Measurements from ENCODE around the gene MOCOS. TPM values are rescaled to one million over a fixed set of nuclear protein-coding genes. Genes with fewer than 3 reads are reported as not detected.
A peak's percentile ranks its signal among the peaks of the same experiment; 100 is the strongest.

The MOCOS gene
- total and polyA plus RNA-seq, 2 of the 8 experiments (the other 6 are each of a cell fraction or from before 2014, with no cell fraction given): 4.7 to 5.8 TPM

DNA sequence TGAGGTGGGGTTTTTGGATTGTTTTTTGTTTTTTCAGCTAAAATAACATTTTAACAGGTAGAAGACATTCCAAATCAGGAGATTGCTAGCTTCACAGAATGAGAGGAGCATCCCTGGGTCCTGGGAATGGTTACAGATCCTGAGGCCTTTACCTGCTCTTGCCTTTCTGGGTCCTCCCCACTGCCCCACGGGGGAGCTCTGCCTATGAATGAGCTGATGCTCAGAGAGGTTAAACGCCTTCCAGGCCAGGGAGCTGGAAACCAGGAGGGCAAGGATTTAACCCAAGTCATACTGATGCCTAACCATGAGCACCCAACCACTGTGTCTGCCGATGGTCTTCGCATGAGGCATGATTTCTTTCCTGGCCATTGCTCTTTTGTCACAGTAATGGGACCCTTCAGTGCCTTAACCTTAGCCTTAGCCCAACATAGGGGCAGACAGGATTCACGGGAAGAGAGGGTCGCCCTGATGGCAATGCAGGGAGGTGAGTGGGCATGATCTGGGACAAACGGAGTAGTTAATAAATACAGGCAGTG lies 16.1 kb downstream of the MOCOS start:
- Histone ChIP-seq H3K27ac (ENCODE audit: low read depth, low read length) (no peak overlapping the region), H3K18ac (ENCODE audit: extremely low read depth, low read length) (no peak overlapping the region), H3K4me2 (ENCODE audit: insufficient read depth in 1 of 2, low read depth in 2 of 2, low read length in 2 of 2) (no peak overlapping the region), H3K79me2 (ENCODE audit: control insufficient read depth in 1 of 2, insufficient read depth in 2 of 2, low read length in 2 of 2) (no peaks in the 10 kb centered on the region), H3K23ac (ENCODE audit: insufficient read length) (no peak overlapping the region), H3K9ac (replicated peaks in 1 of 4; ENCODE audit: extremely low read depth in 1 of 4, low read depth in 3 of 4, low read length in 3 of 4) (no peak overlapping the region), H3K27me3 (replicated peaks in 1 of 4; ENCODE audit: control insufficient read depth in 3 of 4, extremely low read depth in 1 of 4, insufficient read depth in 3 of 4, low read length in 3 of 4) (no peaks in the 10 kb centered on the region), H3K56ac (replicated peaks; ENCODE audit: insufficient read length, low read depth, low read length) (no peak overlapping the region), H3K4me1 (replicated peaks in 1 of 4; ENCODE audit: control insufficient read depth in 3 of 4, insufficient read depth in 4 of 4, low read length in 3 of 4) (no peaks in the 10 kb centered on the region), H3K79me1 (ENCODE audit: low read depth, low read length) (no peaks in the 10 kb centered on the region), H4K5ac (ENCODE audit: insufficient read length, low read depth, low read length) (no peak overlapping the region), H2BK12ac (ENCODE audit: low read depth, low read length) (no peak overlapping the region), H2BK5ac (ENCODE audit: low read depth, low read length) (no peak overlapping the region), H3K4me3 (ENCODE audit: extremely low read depth in 1 of 4, insufficient read depth in 2 of 4, low read depth in 3 of 4, low read length in 4 of 4) (no peak overlapping the region), H2AK5ac (ENCODE audit: low read depth, low read length) (no peak overlapping the region), H3K14ac (ENCODE audit: insufficient read length) (no peak overlapping the region), H2AFZ (ENCODE audit: low read length) (no peak overlapping the region), H4K20me1 (replicated peaks in 1 of 2; ENCODE audit: control insufficient read depth in 1 of 2, insufficient read depth in 2 of 2, low read length in 2 of 2) (peaks cover 0 to 2% of the 10 kb centered on the region in 2 experiments), H3K4ac (replicated peaks; ENCODE audit: insufficient read length, low read depth, low read length) (peak overlapping the region; percentile 39), H2BK120ac (replicated peaks; ENCODE audit: low read depth, low read length) (no peak overlapping the region), H4K91ac (replicated peaks; ENCODE audit: insufficient read length, low read length) (no peak overlapping the region), H2BK15ac (ENCODE audit: low read length) (no peak overlapping the region), H2BK20ac (ENCODE audit: low read length) (no peak overlapping the region), H3K23me2 (ENCODE audit: low read depth, low read length) (no peaks in the 10 kb centered on the region), H4K8ac (ENCODE audit: extremely low read depth, insufficient read depth, low read length) (no peak overlapping the region), H3K36me3 (ENCODE audit: control insufficient read depth in 2 of 4, insufficient read depth in 4 of 4, low read length in 3 of 4) (peaks cover 0 to 5% (median 0%) of the 10 kb centered on the region in 4 experiments; a peak in 3 of 8 replicates), H3K9me3 (ENCODE audit: insufficient read depth in 2 of 2, low read depth in 1 of 2, low read length in 1 of 2) (no peaks in the 10 kb centered on the region)
- POLR2A ChIA-PET (ENCODE audit: partially characterized antibody): interaction anchor here (1.3 to 1.6 kb wide), 2 partner anchors 11 to 15 kb away, joined by 4 to 7 read pairs; no protein-coding TSS in a partner anchor
- no peak for FAIRE-seq
- CTCF ChIA-PET (ENCODE audit: partially characterized antibody): interaction anchor here (0.8 to 1.6 kb wide), 7 partner anchors 8 to 81 kb away, joined by 3 to 5 read pairs (median 3); no protein-coding TSS in a partner anchor
- TF ChIP-seq RAD21 (IDR thresholded peaks at IDR 0.05 in 1 of 2, conservative IDR thresholded peaks at IDR 0.05 in 1 of 2; ENCODE audit: low read depth in 2 of 2, low read length in 2 of 2): peak in 1 of 2 experiments; percentile 2; a peak in 1 of 4 replicates
- no peak for TF ChIP-seq SP4 (IDR thresholded peaks at IDR 0.05; ENCODE audit: low read length)
- TF ChIP-seq JUND (IDR thresholded peaks at IDR 0.05; ENCODE audit: low read length): no peak
- TF ChIP-seq CHD2 (IDR thresholded peaks at IDR 0.05; ENCODE audit: low read length): no peak
- TF ChIP-seq GTF2F1 (IDR thresholded peaks at IDR 0.05; ENCODE audit: borderline replicate concordance, low read depth, low read length): no peak
- 76% methylated on average over 7 of the region's 7 CpGs; no CpG with 5 or more reads in 1 of the 2 experiments for WGBS, 2 experiments (ENCODE audit: extremely low coverage in 1 of 2, insufficient coverage in 1 of 2, insufficient read length in 1 of 2, insufficient replicate concordance in 2 of 2, low coverage in 1 of 2, low lambda C conversion rate in 2 of 2, missing lambda C conversion rate in 1 of 2)
- no peak for DNase-seq (ENCODE audit: low read depth in 1 of 2, low spot score in 2 of 2)

All from H1 (cell line).